Brain microvascular endothelial cell (primary cell): Measurements from ENCODE around the gene SVIL.
"Not testable (repeated sequence)": the region's sequence is repeated elsewhere in the genome, so short reads cannot be mapped to it uniquely, and the experiment has no call there.

Experiments
- DNase-seq: peaks from one replicate; pipeline ENCODE4 v3.0.0-alpha.2; 2020
- H3K27ac ChIP-seq: fragments of 250-450 bp; sonication (Bioruptor Pico); 2 replicates; pipeline ENCODE4 v1.5.1; 2020; ENCODE audit warnings: mild to moderate bottlenecking, moderate library complexity
- H3K27me3 ChIP-seq: fragments of 250-450 bp; sonication (Bioruptor Pico); replicated peaks from 2 replicates; pipeline ENCODE4 v1.5.1; 2020; ENCODE audit warnings: mild to moderate bottlenecking
- H3K36me3 ChIP-seq: fragments of 250-450 bp; sonication (Bioruptor Pico); replicated peaks from 2 replicates; pipeline ENCODE4 v1.5.1; 2020; ENCODE audit warnings: mild to moderate bottlenecking
- H3K4me3 ChIP-seq: 2 replicates; pipeline ENCODE4 v1.5.1; 2011; ENCODE audit warnings: low read depth, mild to moderate bottlenecking, control low read depth, low read length, moderate library complexity
- in situ Hi-C: cut with HindIII; loops from 2 replicates; pipeline ENCODE4 v1.10.0; 2017; ENCODE audit warnings: low sequenced_read_pairs, low pct_ligation_motif_present
- TF ChIP-seq, protein P1 (sequence below): IDR thresholded peaks from 2 replicates; pipeline ENCODE4 v1.5.1; 2011; ENCODE audit warnings: low read depth, mild to moderate bottlenecking, moderate library complexity, low read length, control low read depth, inconsistent platforms; ENCODE audit errors: missing control alignments

The SVIL gene

DNA sequence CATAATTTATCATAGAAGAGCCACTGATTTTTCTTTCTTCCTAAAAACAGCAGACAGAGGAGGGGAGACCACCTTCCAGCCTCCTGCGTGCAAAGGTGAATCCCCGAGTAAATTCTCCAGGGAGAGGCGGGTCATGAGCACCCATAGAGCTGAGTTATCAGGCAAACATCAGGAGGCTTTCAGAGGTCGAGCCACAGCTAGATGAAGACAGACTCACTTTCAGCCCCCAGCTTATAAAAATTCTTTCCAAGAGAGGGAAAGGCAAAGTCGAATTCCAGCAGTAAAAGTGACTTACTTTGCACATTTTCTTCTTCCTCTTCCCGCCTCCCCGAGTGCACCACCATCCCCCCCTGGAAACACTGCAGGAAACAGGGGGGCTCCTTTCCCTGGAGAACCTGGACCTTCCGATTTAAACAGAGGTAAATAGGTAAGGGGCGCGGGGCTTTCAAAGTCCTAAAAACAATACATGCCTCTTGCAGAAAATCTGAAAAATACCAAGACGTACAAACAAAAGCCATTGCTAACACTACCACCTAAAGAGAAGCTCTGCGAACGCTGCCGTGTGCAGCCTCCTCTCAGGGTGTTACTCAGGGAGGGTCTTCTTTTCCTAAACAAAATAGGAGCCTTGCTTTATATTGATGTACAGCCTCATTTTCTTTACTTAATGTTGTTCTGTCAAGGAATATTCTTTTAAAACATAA, 163.8 kb downstream of the SVIL start:
- TF ChIP-seq, protein P1, sequence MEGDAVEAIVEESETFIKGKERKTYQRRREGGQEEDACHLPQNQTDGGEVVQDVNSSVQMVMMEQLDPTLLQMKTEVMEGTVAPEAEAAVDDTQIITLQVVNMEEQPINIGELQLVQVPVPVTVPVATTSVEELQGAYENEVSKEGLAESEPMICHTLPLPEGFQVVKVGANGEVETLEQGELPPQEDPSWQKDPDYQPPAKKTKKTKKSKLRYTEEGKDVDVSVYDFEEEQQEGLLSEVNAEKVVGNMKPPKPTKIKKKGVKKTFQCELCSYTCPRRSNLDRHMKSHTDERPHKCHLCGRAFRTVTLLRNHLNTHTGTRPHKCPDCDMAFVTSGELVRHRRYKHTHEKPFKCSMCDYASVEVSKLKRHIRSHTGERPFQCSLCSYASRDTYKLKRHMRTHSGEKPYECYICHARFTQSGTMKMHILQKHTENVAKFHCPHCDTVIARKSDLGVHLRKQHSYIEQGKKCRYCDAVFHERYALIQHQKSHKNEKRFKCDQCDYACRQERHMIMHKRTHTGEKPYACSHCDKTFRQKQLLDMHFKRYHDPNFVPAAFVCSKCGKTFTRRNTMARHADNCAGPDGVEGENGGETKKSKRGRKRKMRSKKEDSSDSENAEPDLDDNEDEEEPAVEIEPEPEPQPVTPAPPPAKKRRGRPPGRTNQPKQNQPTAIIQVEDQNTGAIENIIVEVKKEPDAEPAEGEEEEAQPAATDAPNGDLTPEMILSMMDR: no peak
- no peak overlapping the region for H3K4me3 ChIP-seq
- peak overlapping the region; percentile 78 for H3K27ac ChIP-seq
- no peaks in the 10 kb centered on the region for H3K27me3 ChIP-seq
- H3K36me3 ChIP-seq: peaks cover 57% of the 10 kb centered on the region
- in situ Hi-C loops: no loop called here
- DNase-seq: peak; percentile 12

DNA sequence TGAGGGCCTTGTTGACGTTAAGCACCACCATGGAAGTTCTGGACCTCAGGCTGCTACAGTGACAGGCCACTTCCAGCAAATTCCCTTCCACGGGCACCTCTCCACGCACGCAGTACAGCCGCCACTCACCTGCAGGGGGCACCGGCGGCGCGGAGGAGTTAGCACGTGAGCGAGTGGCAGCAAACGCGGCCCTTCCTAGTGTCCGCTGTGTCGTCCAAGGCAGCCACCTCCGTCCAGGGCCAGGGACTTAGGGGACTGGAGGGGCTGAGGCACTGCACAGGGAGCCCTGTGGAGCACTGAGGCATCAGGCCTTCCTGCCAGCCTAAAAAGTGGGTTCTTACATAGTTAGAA, 164.4 kb downstream of the SVIL start:
- TF ChIP-seq, protein P1: peak; percentile 70
- no peak for DNase-seq
- in situ Hi-C loops: no loop called here
- Histone ChIP-seq H3K36me3 (peaks cover 56% of the 10 kb centered on the region), H3K27ac (no peak overlapping the region), H3K4me3 (no peak overlapping the region), H3K27me3 (no peaks in the 10 kb centered on the region)

DNA sequence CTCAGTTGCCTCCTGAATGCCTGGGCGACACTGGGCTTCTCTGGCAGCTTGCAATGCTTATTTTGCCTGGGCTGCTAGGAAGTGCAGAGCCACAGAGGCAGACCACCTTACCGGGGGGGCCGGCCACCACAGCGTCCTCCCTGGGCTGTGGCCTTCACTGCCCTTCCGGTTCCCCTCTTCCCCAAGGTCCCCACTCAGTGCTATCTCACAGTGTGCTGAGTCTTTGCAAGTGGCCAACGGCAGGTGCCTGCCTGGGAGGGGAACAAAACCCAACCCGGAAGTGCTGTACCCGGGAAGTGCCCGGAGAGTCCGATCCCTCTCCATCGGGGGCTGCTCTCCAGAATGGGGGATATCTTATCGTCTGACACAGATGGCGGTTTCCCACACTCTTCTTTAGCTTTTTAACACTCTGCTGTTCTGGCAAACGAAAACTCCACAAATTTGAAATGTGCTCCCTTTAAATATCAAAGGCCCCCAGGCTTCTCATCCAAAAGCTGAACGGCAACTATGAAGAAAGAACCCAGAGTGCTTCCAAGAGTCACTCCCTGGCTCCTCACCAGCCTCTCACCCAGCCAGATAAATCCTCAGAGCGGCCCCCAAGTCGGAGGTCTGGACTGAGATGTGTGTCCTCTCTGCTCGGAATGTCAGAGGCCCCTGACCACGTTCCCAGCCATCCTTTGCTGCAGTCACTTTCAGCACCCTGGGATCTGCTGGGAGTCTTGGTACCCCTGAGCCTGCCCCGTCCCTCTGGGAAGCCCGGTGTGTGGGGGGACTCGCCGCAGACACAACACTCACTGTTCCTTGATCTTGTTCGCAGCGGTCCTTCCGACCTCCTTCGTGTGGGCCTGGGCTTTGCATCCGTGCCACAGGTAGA, 165.1 kb downstream of the SVIL start:
- H3K27ac ChIP-seq: no peak overlapping the region
- in situ Hi-C loops: no loop called here
- no peak overlapping the region for H3K4me3 ChIP-seq
- TF ChIP-seq, protein P1: no peak
- H3K36me3 ChIP-seq: peaks cover 62% of the 10 kb centered on the region
- no peak for DNase-seq
- H3K27me3 ChIP-seq: no peaks in the 10 kb centered on the region

DNA sequence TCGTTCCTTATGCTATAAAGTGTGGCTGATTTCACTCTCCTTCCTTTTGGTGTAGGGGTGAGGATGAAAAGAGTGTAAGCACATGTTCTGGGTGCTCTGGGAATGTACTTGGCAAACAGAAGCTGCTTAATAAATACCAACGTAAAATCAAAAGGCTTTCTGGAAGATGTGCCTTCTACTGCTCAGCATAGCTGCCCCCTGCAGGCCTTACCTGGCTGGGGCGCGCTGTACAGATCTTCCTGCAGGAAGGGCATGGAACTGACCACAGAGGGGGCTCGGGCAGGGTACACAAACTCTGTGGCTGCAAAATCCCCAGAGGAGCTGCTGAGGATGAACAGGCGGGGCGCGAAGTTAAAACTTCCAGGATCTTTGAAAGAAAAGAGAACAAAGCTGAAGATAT, 169.4 kb downstream of the SVIL start:
- Histone ChIP-seq H3K27me3 (no peaks in the 10 kb centered on the region), H3K27ac (no peak overlapping the region), H3K4me3 (no peak overlapping the region), H3K36me3 (peaks cover 58% of the 10 kb centered on the region)
- no peak for DNase-seq
- in situ Hi-C loops: no loop called here
- TF ChIP-seq, protein P1: peak; percentile 61

DNA sequence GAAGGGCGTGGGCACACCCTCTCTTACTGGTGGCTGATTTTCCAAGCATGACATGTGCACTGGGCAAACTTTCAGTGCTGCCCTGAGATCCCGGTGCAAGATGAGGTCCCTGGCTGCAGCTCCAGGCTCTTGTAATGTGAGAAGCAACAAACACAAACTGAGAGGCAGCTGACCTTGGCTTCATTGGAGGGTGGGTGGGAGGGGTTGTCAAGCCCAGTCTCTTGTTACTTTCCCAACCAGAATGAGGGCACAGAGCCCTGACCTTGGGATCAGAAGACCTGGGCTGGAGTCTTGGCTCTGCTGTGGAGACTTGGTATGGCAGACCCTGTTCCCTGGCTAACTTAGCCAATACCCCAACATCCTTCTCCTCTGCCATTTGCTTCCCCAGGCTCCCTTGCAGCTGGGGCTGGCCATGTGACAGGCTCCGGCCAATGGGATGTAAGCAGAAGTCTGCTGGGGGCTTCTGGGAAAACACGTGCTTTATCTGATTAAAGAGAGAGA, 170.1 kb downstream of the SVIL start:
- H3K27ac ChIP-seq, in situ Hi-C loops, DNase-seq, H3K27me3 ChIP-seq, H3K4me3 ChIP-seq: not testable (repeated sequence)
- H3K36me3 ChIP-seq: peaks cover 58% of the 10 kb centered on the region

DNA sequence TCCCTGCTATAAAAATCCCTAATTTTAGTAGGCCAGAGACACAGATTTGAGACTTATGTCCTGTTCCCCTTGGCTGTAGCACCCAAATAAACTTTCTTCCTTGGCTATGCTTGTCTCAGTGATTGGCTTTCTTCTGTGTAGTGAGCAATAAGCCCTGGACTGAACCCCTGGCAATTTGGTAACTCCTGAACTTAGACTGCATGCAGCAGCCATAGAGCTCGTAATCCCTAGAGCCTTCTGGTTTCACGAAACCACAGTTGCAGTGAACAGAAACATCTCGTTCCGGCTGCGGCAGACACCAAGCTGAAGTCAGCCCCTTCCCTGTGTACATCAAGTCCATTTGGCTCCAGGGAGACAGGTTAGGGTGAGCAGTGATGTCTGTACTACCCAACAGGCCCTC, 173.7 kb downstream of the SVIL start:
- in situ Hi-C loops: no loop called here
- no peak overlapping the region for H3K4me3 ChIP-seq
- TF ChIP-seq, protein P1: no peak
- DNase-seq: no peak
- H3K27me3 ChIP-seq: no peaks in the 10 kb centered on the region
- H3K27ac ChIP-seq: no peak overlapping the region
- peaks cover 49% of the 10 kb centered on the region for H3K36me3 ChIP-seq

DNA sequence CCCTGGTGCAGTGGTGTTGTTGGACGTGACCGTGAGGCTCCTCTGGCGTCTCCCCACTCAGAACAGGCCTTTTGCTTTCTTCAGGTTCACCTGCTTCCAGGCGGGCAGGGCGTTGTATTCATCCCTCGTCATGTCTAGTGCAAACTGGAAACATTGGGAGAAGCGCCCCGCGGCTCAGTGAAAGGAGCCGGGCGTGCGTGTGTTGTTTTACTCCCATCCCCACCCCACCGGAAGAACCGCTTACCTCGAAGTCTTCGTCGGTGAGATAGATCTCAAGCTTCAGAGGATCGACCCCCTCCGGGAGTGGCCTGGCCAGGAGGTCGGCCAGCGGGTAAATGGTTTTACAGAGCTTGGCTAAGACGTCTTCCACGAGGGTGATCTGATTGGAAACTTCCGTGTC, 176.6 kb downstream of the SVIL start:
- H3K27ac ChIP-seq, DNase-seq, H3K27me3 ChIP-seq, in situ Hi-C loops, H3K4me3 ChIP-seq: not testable (repeated sequence)
- peaks cover 40% of the 10 kb centered on the region for H3K36me3 ChIP-seq
